Naive B cell (primary cell): ENCODE data around the gene LGR6. TPM values are rescaled to one million over a fixed set of nuclear protein-coding genes. Genes with fewer than 3 reads are reported as not detected.

Experiments
- ATAC-seq, 2 donors: fragments of 150-1000 bp; cut with Tn5 transposase; 2 replicates each; pipeline ENCODE4 v1.10.0; 2021; ENCODE audit warnings: low read depth in 2 of 2, mild to moderate bottlenecking in 2 of 2, moderate library complexity in 2 of 2
- DNase-seq: peaks from one replicate; pipeline ENCODE4 v3.0.0; 2022
- H3K27ac Mint-ChIP-seq, 6 donors: one replicate each; pipeline ENCODE4 v1.8.0; 2020 to 2022; ENCODE audit warnings: mild to moderate bottlenecking in 6 of 6, mixed read lengths in 6 of 6, moderate library complexity in 5 of 6, inconsistent platforms in 2 of 6
- H3K27me3 Mint-ChIP-seq, 3 donors: one replicate each; pipeline ENCODE4 v1.8.0; 2021 to 2022; ENCODE audit warnings: mixed read lengths in 3 of 3, mild to moderate bottlenecking in 1 of 3
- H3K36me3 Mint-ChIP-seq, 2 donors: one replicate each; pipeline ENCODE4 v1.8.0; 2020 to 2022; ENCODE audit warnings: mixed read lengths in 2 of 2, inconsistent platforms in 1 of 2, mild to moderate bottlenecking in 1 of 2
- H3K4me1 Mint-ChIP-seq, 3 donors: one replicate each; pipeline ENCODE4 v1.8.0; 2020 to 2022; ENCODE audit warnings: mixed read lengths in 3 of 3, inconsistent platforms in 1 of 3, mild to moderate bottlenecking in 1 of 3, moderate library complexity in 1 of 3
- H3K4me3 Mint-ChIP-seq, 8 donors: one replicate each; pipeline ENCODE4 v1.8.0; 2020 to 2022; ENCODE audit warnings: mild to moderate bottlenecking in 8 of 8, mixed read lengths in 8 of 8, moderate library complexity in 8 of 8, inconsistent platforms in 2 of 8
- H3K9me3 Mint-ChIP-seq, 7 donors: one replicate each; pipeline ENCODE4 v1.8.0; 2020 to 2022; ENCODE audit warnings: mixed read lengths in 7 of 7, mild to moderate bottlenecking in 5 of 7, inconsistent platforms in 2 of 7, moderate library complexity in 1 of 7
- polyA plus RNA-seq, 6 donors: library from polyadenylated mRNA; unstranded; fragments of 300-500 nt; fragmentation: Illumina TruSeq; gene quantifications; one replicate each; pipeline ENCODE4 v1.2.3, GENCODE V29; 2021; ENCODE audit warnings: low read depth in 6 of 6

The LGR6 gene
- polyA plus RNA-seq, 6 donors from 2014 or later: 0.22 TPM; not detected in 5

GRCh38 chr1:202228484-202229122 lies 35.0 kb downstream of the LGR6 start:
- ATAC-seq: no peak
- H3K4me3 Mint-ChIP-seq: no peak overlapping the region
- peak overlapping the region in 2 of 6 donors; percentile 6 to 18 for H3K27ac Mint-ChIP-seq
- no peaks in the 10 kb centered on the region for H3K36me3 Mint-ChIP-seq
- peaks cover 10 to 13% (median 11%) of the 10 kb centered on the region in 3 donors for H3K4me1 Mint-ChIP-seq
- H3K9me3 Mint-ChIP-seq: no peaks in the 10 kb centered on the region
- H3K27me3 Mint-ChIP-seq: peaks cover 0 to 16% (median 10%) of the 10 kb centered on the region in 3 donors
- DNase-seq: no peak

- no peaks in the 10 kb centered on the region for H3K36me3 Mint-ChIP-seq
- no peaks in the 10 kb centered on the region for H3K9me3 Mint-ChIP-seq
- ATAC-seq (no peak), DNase-seq (no peak)
- no peak overlapping the region for H3K4me3 Mint-ChIP-seq
- H3K4me1 Mint-ChIP-seq: peaks cover 10 to 13% (median 11%) of the 10 kb centered on the region in 3 donors
- peaks cover 3 to 16% (median 10%) of the 10 kb centered on the region in 3 donors for H3K27me3 Mint-ChIP-seq
- no peak overlapping the region for H3K27ac Mint-ChIP-seq
Measured at GRCh38 chr1:202229376-202229775, 35.8 kb downstream of the LGR6 start.

DNA sequence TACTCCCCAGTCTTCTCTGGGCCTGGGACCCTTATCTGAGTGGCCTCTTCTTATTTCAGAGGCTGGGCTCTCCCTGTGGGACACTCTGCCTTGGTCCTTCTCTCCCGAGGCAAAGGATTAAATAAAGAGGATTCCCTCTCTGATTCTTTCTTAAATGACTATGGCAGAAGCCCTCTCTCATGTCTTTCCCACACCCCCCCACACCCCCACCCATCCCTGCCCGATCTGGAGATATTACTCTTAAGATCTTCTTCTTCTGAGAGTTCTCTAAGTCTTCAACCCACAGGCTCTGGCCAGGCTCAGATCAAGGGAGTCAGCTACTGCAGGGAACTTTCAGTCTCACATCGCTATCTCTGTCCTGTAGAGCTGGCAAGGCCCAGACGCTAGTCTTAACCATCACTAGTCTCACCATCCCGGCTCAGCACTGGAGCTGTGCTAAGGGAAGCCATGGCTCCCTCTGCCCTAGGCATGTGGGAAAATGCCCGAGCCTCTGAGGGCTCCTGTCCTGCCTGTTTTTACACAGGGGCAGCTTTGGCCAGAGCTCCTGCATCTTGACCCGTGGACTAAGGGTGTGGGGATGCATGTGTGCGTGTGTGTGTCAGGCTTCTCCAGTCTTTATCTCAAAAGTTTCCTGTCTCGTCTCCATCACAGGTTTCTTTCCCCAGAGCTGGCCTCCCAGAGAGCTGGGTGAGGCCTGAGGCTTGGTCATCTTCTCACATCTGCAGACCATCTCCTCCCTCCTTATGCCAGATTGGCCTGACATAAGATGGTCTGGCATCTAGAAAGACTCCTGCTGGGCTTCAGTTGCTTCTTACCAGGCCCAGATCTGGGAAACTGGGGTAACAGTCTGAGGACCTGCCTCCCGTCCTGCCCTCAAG lies 36.7 kb downstream of the LGR6 start:
- H3K27ac Mint-ChIP-seq: no peak overlapping the region
- peaks cover 10 to 13% (median 11%) of the 10 kb centered on the region in 3 donors for H3K4me1 Mint-ChIP-seq
- ATAC-seq (no peak), DNase-seq (no peak)
- no peak overlapping the region for H3K4me3 Mint-ChIP-seq
- H3K27me3 Mint-ChIP-seq: peaks cover 8 to 15% (median 11%) of the 10 kb centered on the region in 3 donors
- no peaks in the 10 kb centered on the region for H3K36me3 Mint-ChIP-seq
- no peaks in the 10 kb centered on the region for H3K9me3 Mint-ChIP-seq

DNA sequence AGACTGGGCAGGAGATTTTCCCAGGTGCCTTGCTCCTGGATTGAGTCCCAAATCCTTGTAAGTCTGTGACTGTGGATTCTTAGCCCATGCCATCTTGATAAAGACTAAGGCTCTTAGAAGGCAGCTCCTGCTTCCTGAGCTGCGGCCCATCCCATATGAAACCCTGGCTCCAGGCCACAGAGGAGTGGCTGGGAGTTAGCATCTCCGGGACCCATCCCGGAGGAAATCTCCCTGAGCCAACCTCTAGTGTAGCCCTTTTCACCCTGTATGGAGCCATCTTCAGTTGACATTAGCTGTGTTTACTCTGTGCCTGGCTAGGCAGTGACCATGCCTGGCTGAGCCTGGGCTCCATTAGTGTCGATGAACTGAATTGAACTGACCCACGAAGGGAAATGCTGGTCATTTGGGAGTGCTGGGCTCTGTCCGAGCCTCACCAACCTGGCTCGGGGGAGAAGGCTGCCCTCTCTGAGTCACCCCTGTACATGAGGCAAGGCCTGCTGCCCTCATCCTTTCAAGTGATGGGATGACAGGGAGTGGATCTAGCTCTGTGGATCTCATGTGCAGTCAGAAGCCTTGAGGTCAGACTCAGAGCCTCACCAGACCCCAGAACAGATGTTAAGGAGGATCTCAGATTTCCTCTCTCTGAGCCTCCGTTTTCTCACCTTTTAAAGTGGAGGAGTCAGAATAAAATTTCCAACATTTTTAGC lies 37.5 kb downstream of the LGR6 start:
- Mint-ChIP-seq H3K27me3 (peaks cover 10 to 13% (median 12%) of the 10 kb centered on the region in 3 donors), H3K4me1 (peaks cover 10 to 13% (median 11%) of the 10 kb centered on the region in 3 donors), H3K9me3 (no peaks in the 10 kb centered on the region), H3K36me3 (no peaks in the 10 kb centered on the region), H3K27ac (no peak overlapping the region), H3K4me3 (no peak overlapping the region)
- ATAC-seq (no peak), DNase-seq (no peak)

- H3K4me1 Mint-ChIP-seq: peaks cover 4 to 6% (median 4%) of the 10 kb centered on the region in 3 donors
- no peak overlapping the region for H3K27ac Mint-ChIP-seq
- H3K36me3 Mint-ChIP-seq: no peaks in the 10 kb centered on the region
- no peaks in the 10 kb centered on the region for H3K9me3 Mint-ChIP-seq
- peaks cover 17 to 21% (median 17%) of the 10 kb centered on the region in 3 donors for H3K27me3 Mint-ChIP-seq
- ATAC-seq (no peak), DNase-seq (no peak)
- H3K4me3 Mint-ChIP-seq: no peak overlapping the region
Measured at GRCh38 chr1:202233171-202233570, 39.6 kb downstream of the LGR6 start.

GRCh38 chr1:202233804-202234203 lies 40.2 kb downstream of the LGR6 start:
- no peak overlapping the region for H3K27ac Mint-ChIP-seq
- peaks cover 0 to 3% (median 0%) of the 10 kb centered on the region in 3 donors for H3K4me1 Mint-ChIP-seq
- peaks cover 17 to 21% (median 18%) of the 10 kb centered on the region in 3 donors for H3K27me3 Mint-ChIP-seq
- H3K9me3 Mint-ChIP-seq: no peaks in the 10 kb centered on the region
- DNase-seq (no peak), ATAC-seq (no peak)
- no peaks in the 10 kb centered on the region for H3K36me3 Mint-ChIP-seq
- no peak overlapping the region for H3K4me3 Mint-ChIP-seq

DNA sequence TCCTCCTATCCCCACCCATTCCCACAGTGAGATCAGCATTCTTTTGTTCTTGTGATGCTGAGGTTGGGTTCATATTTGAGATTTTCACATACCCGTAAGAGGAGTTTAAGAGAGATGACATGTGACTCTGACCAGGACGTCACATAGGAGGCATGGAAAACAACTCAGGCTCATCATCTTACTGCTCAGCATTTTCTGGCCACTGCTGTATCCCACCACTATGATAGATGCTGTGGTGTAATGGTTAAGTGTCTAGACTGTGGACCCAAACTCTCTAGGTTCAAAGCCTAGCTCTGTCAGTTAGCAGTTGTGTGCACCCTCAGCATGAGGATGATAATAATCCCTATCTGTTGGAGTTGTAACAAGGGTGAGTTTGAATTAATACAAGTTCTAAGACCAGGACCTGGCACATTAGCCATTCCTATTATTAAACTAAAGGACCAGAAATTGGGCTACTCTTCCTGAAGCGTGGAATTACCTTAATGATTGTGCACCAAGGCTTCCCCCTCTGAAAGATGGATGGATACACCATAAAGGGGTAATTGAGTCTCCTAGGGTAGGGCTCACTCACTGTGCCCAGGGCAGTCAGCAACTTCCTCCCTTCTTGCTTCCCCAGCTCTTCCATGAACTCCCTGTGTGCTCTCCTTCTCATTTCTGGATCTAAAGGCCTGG lies 40.9 kb downstream of the LGR6 start:
- no peak for ATAC-seq
- H3K27ac Mint-ChIP-seq: no peak overlapping the region
- peak overlapping the region in 1 of 8 donors; percentile 55 for H3K4me3 Mint-ChIP-seq
- no peak for DNase-seq
- peaks cover 20 to 24% (median 21%) of the 10 kb centered on the region in 3 donors for H3K27me3 Mint-ChIP-seq
- H3K36me3 Mint-ChIP-seq: no peaks in the 10 kb centered on the region
- H3K9me3 Mint-ChIP-seq: peaks cover 0 to 3% (median 0%) of the 10 kb centered on the region in 7 donors
- H3K4me1 Mint-ChIP-seq: peaks cover 0 to 3% (median 0%) of the 10 kb centered on the region in 3 donors

DNA sequence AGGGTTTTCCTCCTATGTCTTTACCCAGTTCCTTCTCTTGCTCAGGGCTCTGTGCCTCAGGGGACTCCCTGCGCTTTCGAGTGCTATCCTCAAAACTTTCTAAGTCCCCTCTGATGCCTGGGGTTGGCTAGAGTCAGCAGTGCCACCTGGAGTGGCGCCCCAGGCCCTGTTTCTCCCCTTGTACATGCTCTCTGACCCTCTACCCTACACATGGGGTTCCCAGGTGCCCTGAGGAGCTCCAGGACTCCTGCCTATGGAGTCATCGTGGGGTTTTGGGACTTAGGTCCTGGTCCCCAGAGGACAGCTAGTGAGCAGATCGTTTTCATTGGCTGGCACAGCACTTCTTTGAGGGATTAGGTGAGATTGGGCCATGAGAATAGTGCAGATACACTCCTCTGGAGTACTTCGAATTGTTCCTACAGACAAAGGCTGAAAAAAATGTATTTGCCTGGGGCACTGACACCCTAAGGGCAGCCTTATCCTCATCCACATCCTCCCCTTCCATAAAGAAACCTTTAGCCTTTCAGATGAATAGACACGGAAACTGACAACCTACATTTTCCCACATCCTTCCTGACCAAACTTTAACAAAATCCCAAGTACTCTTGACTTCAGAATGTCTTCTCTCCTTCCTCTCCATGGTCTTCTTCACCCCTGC lies 41.5 kb downstream of the LGR6 start:
- Mint-ChIP-seq H3K27ac (peak overlapping the region in 2 of 6 donors; percentile 81 to 94), H3K9me3 (peaks cover 0 to 3% (median 0%) of the 10 kb centered on the region in 7 donors), H3K36me3 (no peaks in the 10 kb centered on the region), H3K4me3 (peak overlapping the region in 1 of 8 donors; percentile 55), H3K4me1 (peaks cover 0 to 3% (median 0%) of the 10 kb centered on the region in 3 donors), H3K27me3 (peaks cover 21 to 27% (median 25%) of the 10 kb centered on the region in 3 donors)
- DNase-seq (no peak), ATAC-seq (no peak)

DNA sequence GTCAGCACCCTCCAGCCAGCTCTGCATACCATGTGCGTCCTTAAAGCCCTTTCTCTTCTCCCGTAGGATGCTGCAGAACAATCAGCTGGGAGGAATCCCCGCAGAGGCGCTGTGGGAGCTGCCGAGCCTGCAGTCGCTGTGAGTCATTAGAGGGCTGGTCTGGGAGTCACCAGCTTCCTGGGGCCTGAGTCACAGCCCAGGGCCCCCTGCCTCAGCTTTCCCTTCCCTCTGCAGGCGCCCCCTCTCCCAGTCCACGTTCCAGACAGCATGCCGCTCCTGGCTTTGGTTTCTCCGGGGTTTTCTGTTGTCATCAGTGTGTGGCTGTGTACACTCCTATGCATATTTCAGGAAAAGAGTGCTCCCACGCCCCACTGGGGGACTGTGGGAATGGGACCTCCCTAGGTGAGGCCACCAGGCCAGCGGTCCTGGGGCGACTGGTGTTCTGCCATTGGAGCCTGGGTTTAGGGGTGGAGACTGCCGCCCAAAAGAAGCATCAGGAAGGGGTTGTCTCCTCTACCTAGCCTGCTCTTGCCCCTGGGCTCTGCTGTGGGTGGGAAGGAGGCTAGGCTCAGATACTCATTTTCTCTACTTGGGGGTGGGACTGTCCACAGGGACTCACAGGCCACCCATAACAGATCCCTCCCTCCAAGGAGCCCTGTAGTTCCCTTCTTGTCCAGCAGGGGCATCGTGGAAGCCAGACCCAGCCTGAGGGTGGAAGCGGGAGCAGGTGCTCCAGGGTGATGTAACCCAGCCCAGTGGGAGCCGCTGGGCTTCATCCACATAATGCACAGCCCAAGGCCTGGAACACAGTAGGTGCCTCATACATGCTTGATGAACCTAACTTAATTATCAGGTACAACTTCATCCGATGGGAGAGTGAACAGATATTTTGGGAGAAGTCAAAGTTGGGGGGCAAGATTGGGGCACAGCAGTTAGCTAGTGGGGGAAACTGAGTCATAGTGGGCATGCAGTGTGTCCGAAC lies 42.5 kb downstream of the LGR6 start:
- H3K4me1 Mint-ChIP-seq: peaks cover 0 to 3% (median 0%) of the 10 kb centered on the region in 3 donors
- peaks cover 0 to 3% (median 0%) of the 10 kb centered on the region in 7 donors for H3K9me3 Mint-ChIP-seq
- H3K4me3 Mint-ChIP-seq: peak overlapping the region in 1 of 8 donors; percentile 29
- peak; percentile 66 to 73 for ATAC-seq
- H3K27me3 Mint-ChIP-seq: peaks cover 24 to 29% (median 27%) of the 10 kb centered on the region in 3 donors
- H3K27ac Mint-ChIP-seq: peak overlapping the region in 1 of 6 donors; percentile 62
- DNase-seq: peak; percentile 33
- no peaks in the 10 kb centered on the region for H3K36me3 Mint-ChIP-seq

GRCh38 chr1:202237052-202237451 lies 43.5 kb downstream of the LGR6 start:
- Mint-ChIP-seq H3K27me3 (peaks cover 27 to 31% (median 29%) of the 10 kb centered on the region in 3 donors), H3K4me1 (peaks cover 0 to 3% (median 0%) of the 10 kb centered on the region in 3 donors), H3K9me3 (peaks cover 0 to 3% (median 0%) of the 10 kb centered on the region in 7 donors), H3K4me3 (no peak overlapping the region), H3K36me3 (no peaks in the 10 kb centered on the region), H3K27ac (no peak overlapping the region)
- DNase-seq (no peak), ATAC-seq (peak; percentile 52 to 53)

GRCh38 chr1:202238914-202239313 lies 45.3 kb downstream of the LGR6 start:
- no peak for DNase-seq
- Mint-ChIP-seq H3K4me3 (no peak overlapping the region), H3K36me3 (no peaks in the 10 kb centered on the region), H3K27ac (no peak overlapping the region), H3K27me3 (peaks cover 29 to 35% (median 31%) of the 10 kb centered on the region in 3 donors), H3K4me1 (peaks cover 0 to 3% (median 0%) of the 10 kb centered on the region in 3 donors), H3K9me3 (peaks cover 0 to 3% (median 0%) of the 10 kb centered on the region in 7 donors)
- ATAC-seq: no peak
